Superior temporal gyrus (tissue), 1 donor: ENCODE results near the gene BTN3A1.
"Not testable (repeated sequence)": the region's sequence is repeated elsewhere in the genome, so short reads cannot be mapped to it uniquely, and the experiment has no call there.

Experiments
- DNase-seq: peaks from one replicate; pipeline ENCODE4 v3.0.0-alpha.2; 2016; ENCODE audit errors: extremely low spot score

Gene BTN3A1

GRCh38 chr6:26401987-26402658 is at the start of gene BTN3A1:
Gene BTN3A1 (plus strand): TSS chr6:26402275. CDS start chr6:26405564, 3,289 bp downstream.
- DNase-seq, result peak; percentile 95

DNA sequence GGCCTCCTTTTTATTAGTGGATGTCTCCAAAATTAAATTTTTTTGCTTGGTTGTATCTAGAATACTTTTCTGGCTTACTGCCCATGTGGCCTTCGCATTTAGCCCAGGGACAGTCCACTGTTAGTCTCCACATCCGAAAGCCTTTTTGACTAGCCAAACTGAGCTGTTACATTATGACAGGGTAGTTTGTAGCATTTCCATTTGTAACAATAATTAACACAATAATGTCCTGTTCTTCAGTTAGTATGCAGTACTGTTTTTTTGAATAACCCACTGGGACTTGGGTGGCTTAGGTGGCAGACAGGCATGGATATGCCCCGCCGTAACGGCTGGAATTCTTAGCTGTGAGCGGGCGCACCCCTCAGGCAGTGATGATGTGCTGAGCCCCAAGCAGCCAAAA is 49.8 kb upstream of the BTN3A1 start:
- DNase-seq, result no peak

- DNase-seq, result no peak
Observed at GRCh38 chr6:26354162-26354561, 47.9 kb upstream of the BTN3A1 start.

DNA sequence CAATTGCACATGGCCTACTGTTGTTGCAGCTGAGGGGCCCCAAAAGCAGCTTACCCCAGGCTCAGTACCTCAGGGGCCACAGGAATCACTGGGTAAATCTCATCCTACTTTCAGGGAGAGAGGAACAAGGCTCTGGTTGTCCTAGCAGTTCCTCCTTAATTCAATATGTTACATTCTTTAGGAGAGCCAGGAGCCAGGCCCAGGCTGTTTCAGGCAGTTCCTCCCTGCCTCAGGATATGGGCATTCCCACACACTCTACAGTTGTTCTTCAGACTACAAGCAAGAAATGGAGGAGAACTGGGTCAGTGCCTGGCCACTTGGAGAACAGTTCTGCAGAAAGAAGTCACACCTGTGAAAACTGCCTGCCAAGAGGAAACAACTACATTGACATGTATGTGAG is 46.7 kb upstream of the BTN3A1 start:
- DNase-seq, result no peak

- not testable (repeated sequence) for DNase-seq
Observed at GRCh38 chr6:26357543-26357942, 44.5 kb upstream of the BTN3A1 start.

GRCh38 chr6:26358511-26358981 is 43.5 kb upstream of the BTN3A1 start:
- no peak for DNase-seq

DNA sequence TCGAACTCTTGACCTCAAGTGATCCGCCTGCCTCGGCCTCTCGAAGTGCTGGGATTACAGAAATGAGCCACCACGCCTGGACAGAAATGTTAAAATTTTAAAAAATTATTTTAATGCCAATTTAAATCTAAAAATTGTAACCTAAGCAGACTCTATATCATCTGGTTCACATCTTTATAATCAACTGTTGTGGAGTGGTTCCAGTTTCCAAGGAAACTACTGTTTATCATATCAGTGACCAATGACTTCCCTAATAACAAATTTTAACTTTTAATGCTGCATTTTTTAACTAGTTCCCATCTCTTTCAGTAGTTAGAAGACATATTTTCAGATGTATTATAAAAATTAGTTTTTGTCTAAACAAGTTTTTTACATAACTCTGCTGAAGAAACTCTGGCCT is 42.3 kb upstream of the BTN3A1 start:
- DNase-seq, result no peak

DNA sequence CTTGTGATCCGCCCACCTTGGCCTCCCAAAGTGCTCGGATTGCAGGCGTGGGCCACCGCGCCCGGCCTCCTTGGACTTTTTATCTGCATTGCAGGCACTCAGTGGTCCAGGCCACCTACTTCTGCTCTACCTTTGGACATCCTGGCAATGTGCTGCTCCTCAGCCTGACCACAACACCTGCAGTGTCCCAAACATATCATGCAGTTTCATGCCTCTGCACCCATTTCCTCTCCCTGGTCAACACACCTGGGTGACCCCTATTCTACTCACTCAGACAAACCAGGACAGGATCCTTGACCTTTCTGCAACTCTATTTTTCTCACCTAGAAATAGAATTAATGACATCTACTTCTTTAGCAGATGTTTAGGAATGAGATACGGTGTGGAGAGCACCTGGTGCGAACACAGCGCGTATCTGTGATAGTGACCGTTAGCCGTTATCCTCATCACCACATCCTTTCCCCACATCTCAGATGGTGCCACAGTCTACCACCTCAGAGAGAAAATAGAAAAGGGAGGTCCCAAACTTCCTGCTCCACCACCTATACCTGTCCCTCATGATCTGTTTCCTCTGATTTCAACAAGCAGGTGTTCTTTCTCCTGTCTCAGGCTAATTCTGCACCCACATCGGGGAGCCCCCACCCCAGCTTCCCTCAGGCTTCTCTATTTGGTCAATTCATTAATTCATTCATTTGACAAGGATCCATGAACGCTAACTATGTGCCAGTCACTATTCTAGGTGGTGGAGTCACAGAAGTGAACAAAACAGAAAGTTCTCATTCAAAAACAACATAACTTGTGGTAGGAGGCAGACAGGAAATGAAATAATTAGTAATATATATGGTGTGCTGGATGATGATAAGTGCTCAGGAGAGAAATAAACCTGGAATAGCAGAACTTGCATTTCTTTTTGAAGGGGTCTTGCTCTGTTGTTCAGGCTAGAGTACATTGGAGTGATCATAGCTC is 41.3 kb upstream of the BTN3A1 start:
- no peak for DNase-seq

DNA sequence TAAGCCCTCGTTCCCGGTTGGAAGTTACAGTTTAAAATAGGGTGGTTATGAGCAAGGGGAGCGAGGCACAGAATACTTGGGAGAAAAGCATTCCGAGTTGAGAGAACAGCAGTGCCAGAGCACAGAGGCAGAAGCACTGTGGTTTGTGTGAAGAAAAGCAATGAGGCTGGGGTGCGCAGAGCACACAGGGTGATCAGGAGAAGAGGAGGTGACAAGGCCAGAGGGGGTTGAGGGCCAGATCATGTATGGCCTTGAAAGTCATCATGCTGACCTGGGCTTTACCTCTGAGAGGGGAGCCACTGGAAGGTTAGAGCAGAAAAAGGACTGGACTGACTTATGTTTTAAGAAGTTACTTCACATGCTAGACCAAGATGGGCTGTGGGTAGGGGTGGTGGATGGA is 40.5 kb upstream of the BTN3A1 start:
- no peak for DNase-seq

DNA sequence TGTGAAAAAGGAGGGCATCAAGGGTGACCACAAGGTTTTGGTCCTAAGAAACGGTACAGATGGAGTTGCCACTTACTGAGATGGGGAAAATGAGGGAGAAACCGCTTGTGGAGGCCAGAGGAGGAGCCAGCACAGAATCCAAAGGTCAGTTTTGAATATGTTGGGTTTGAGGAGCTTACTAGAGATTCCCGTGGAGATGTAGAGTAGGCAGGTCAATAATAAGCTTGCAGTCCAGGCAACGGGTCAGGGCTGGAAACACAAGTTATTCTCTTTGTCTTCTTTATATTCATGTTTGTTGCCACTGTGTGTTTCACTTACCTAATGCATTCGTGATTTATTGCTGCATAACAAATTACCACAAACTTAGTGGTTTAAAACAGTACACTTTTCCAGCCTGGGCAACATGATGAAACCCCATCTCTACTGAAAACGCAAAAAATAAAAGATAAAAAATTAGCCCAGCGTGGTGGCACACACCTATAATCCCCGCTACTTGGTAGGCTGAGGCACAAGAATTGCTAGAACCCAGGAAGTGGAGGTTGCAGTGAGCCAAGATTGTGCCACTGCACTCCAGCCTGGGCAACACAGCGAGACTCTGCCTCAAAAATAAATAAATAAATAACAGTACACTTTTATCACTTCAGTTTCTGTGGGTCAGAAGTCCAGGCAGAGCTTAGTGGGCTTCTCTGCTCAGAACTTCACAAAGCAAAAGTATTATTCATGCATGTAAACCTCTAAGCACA is 39.8 kb upstream of the BTN3A1 start:
- no peak for DNase-seq

DNA sequence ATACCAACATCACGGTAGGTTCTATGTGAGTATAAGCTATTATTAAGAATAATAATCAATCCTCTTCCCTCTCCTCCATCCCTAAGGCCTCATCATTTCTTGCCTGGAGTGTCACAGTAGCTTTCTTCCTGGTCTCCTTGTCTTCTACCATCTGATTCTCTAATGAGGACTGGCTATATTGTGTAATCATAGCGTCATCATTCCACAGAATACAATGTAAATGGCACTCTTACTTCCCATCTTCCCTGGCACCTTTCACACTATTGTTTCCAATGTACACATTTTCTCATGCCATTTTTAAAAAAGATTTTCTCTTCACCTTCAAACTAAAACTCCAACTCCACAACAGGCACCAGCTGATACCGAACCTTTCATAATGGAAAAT is 39.2 kb upstream of the BTN3A1 start:
- DNase-seq, result no peak

DNA sequence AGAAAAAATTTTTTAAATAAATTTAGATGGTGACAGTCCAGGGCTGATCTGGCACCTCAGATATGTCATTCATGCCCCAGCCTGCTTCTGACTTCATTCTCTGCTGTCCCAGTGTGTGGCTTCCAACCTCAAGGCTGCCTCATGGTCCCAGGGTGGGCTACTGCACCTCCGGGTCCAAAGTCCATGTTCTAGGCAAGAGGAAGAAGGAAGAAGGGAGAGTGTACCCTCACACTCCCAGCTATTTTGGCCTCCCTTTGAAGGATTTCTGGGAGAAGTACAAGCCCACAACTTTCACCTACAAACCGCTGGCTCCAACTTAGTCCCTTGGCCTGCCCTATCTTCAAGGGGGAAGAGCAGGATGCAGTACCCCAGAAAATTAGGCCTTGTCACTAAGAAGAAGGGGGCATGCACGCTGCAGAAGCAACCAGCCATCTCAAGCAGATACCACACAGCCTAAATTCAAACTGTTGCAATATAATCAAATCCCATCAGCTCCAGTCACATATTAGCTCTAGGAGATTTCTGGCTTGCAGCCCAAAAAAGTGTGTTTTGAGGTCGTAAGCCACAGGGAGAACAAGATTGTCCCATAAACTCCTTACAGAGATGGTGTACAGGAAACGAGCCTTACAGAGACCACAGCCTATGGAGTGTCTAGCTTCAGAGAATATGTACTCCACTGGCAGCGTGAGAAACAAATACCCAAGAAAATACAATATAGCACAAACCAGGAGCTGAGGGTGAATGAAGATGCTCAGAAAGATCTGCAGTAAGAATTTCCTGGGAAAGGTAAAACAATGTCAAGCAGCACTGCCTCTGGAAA is 38.0 kb upstream of the BTN3A1 start:
- DNase-seq, result no peak

GRCh38 chr6:26365633-26365995 is 36.5 kb upstream of the BTN3A1 start:
- DNase-seq, result no peak

DNA sequence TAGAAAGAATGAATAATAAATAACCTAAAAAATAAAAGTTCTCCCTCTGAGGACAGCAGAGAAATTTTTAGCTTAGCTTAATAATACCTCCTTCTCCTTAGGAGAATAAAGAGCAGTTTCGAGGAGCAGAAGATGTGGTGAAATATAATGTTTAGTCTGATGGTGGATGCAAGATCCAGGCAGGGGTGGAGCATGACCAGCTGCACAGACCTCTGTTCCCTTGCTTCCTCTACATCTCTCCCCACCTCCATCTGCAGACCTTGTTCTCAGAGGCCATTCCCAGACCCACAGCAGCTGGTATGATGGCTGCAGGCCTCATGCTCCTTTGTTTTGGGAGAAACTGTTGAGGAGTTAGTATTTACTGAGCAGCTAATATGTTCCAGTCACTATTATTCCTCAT is 35.6 kb upstream of the BTN3A1 start:
- no peak for DNase-seq

DNA sequence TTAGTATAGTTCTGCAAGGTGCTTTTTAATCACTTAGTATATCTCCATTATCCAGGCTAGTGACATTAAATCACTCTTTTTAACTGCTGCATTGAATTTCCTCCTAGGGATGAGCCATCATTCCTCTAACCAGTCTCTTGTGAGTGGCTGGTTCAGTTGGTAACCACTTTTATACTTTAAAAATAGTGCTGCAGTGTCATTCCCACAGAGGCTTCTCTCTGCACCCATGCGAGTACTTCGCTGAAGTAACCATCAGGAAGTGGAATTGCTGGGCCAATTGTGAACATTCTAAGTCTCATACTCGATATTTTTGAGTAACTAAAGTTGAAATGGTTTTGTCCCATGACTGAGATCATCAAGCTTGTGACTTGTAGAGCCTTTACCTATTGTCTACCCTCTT is 35.0 kb upstream of the BTN3A1 start:
- DNase-seq, result no peak

DNA sequence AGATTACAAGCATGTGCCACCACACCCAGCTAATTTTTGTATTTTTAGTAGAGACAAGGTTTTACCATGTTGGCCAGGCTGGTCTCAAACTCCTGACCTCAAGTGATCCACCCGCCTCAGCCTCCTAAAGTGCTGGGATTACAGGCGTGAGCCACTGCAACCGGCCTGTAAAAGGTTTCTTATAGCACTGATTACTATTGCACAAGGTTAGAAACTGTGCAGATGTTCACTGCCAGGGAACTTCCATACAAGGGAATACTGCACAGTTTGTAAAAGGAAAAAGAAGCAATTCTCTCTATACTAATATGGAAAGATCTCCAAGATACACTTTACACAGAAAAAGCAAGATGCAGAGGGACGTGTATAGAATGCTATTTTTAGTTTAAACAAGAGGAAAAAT is 30.3 kb upstream of the BTN3A1 start:
- not testable (repeated sequence) for DNase-seq

DNA sequence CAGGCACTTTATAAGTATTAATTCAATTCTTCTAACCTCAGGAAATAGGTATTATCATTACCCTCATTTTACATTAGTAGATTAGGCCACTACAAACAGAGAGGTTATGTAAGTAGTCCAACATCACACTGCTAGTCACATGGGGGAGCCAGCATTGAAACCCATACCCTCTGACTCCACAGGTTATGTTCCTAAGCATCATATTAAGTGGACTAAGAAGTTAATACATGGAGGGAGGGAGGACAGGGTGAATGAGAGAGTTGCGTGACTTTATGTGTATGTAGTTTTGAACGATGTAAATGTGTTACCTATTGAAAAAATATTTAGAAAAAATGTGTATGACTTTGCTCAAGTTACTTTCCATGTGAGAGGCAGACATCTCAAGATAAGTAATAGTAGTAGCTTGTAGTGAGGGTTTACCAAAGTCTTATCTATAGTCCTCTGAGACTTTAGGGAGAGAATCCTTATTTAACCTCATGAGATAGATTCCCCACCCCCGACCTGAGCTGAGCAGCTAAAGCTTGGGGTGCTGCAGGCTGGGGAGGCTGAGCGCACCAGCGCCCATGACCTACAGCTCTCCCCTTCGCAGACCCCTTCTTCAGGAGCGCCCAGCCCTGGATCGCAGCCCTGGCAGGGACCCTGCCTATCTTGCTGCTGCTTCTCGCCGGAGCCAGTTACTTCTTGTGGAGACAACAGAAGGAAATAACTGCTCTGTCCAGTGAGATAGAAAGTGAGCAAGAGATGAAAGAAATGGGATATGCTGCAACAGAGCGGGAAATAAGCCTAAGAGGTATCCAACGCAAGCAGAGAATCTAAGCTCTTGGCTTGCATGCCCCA is 29.5 kb upstream of the BTN3A1 start:
- no peak for DNase-seq

DNA sequence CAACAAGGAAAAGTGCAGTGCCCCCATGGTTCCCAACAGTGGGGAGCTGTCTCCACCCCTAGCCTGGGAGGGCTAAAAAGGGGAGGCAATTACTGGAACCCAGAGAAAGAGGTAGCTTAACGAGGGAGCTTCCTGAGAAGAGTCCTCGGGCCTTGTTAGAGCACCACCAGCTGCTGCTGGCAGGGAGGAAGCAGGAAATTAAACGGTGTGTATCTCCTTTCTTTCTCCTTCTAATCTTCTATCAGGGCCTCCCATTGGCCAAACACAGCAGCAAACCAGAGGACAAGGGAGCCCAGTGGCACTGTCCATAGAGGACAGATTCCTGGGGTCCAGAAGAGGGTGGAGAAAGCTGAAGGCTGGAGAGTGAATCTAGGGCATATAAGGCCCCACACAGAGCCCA is 26.8 kb upstream of the BTN3A1 start:
- DNase-seq, result no peak

DNA sequence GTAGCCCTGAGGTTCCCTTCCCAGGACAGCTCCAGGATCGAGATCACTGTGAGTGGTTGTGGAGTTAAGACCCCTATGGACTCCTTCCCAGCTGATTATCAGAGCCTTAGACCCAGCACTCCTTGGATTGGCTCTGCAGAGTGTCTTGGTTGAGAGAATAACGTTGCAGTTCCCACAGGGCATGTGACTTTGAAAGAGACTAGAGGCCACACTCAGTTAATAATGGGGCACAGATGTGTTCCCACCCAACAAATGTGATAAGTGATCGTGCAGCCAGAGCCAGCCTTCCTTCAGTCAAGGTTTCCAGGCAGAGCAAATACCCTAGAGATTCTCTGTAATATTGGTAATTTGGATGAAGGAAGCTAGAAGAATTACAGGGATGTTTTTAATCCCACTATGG is 24.4 kb upstream of the BTN3A1 start:
- DNase-seq, result no peak

DNA sequence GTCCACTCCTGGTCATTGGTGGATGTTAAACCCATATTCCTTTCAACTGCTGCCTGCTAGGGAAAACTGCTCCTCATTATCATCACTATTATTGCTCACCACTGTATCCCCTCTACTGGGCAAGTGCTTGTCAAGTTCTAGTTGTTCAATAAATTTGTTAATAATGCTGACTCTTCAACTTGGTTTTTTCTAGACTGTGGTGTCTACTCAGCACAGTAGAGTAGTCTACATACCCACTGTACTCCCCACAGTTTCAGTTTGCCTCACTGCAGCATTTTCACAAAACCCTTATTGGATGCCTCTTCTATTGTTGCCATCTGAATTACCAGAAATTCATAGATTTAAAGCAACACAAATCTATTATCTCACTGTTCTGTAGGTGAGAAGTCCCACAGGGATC is 23.9 kb upstream of the BTN3A1 start:
- DNase-seq, result not testable (repeated sequence)

DNA sequence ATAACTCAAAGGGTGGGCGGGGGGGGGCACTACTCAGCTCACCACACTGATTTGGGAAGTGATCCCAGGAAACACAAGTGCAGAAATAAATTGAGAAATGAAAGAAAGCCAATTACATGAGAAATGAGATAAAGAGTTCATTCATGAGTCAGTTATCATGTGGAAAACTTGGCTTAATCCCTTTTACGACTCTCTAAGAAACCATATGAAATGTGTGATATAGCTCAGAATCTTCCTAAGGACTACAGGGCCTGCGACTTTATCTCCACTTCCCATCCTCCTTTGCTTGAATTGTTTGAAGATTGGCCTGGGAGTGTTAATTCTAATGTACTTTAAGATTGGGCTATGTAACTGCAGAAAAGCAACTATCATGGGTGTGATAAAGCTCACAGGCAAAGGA is 22.8 kb upstream of the BTN3A1 start:
- DNase-seq, result no peak
